Heart left ventricle (tissue), 16 donors: ENCODE measurements around the gene SRRD. TPM values are rescaled to one million over a fixed set of nuclear protein-coding genes. Genes with fewer than 3 reads are reported as not detected.
A peak's percentile ranks its signal among the peaks of the same experiment; 100 is the strongest.

ENCODE experiments used
- ATAC-seq, 4 donors: fragments of 200-7000 bp; cut with Tn5 transposase; one replicate each; pipeline ENCODE4 v1.9.1; 2020 to 2022; ENCODE audit warnings: moderate library complexity in 4 of 4, mild to moderate bottlenecking in 3 of 4, moderate number of reproducible peaks in 1 of 4
- DNase-seq, 5 donors: peaks; one replicate each; pipeline ENCODE4 v3.0.0-alpha.2; 2020
- H3K27ac ChIP-seq, 12 donors: fragments of 200-600 bp; sonication (generic) in 4 of 12; one replicate each; pipeline versions ENCODE4 v1.5.0 to v1.8.0; 2016 to 2022; ENCODE audit warnings: mild to moderate bottlenecking in 2 of 12
- H3K27me3 ChIP-seq, 9 donors: fragments of 200-600 bp; sonication (generic) in 2 of 9; one replicate each; pipeline versions ENCODE4 v1.5.1 to v1.8.0; 2016 to 2022; ENCODE audit warnings: mild to moderate bottlenecking in 3 of 9
- H3K36me3 ChIP-seq, 9 donors: fragments of 200-600 bp; sonication (generic) in 2 of 9; one replicate each; pipeline versions ENCODE4 v1.5.0 to v1.8.0; 2018 to 2022; ENCODE audit warnings: mild to moderate bottlenecking in 2 of 9
- H3K4me1 ChIP-seq, 12 donors: fragments of 200-600 bp; sonication (generic) in 4 of 12; one replicate each; pipeline versions ENCODE4 v1.5.0 to v1.8.0; 2016 to 2022; ENCODE audit warnings: mild to moderate bottlenecking in 3 of 12
- H3K4me3 ChIP-seq, 12 donors: fragments of 200-600 bp; sonication (generic) in 4 of 12; one replicate each; pipeline versions ENCODE4 v1.5.0 to v1.8.0; 2017 to 2022; ENCODE audit warnings: mild to moderate bottlenecking in 9 of 12, moderate library complexity in 4 of 12
- H3K9me3 ChIP-seq, 12 donors: fragments of 200-600 bp; sonication (generic) in 4 of 12; one replicate each; pipeline versions ENCODE4 v1.5.0 to v1.8.0; 2016 to 2022; ENCODE audit warnings: mild to moderate bottlenecking in 1 of 12
- POLR2A ChIP-seq, 2 donors: fragments of 450-650 bp; IDR thresholded peaks; one replicate each; pipeline ENCODE4 v1.6.1; 2017; ENCODE audit warnings: antibody characterized with exemption in 2 of 2, mild to moderate bottlenecking in 2 of 2, moderate library complexity in 2 of 2
- WGBS, 4 donors: extraction: QIAGEN DNeasy Blood & Tissue Kit in 2 of 4; methylation state at CpG; one replicate each; pipeline versions ENCODE4 v1.1.5 to v1.1.7; 2013 to 2018; 5-methylcytosine and 5-hydroxymethylcytosine counted together
- intact Hi-C, 10 donors: fragments of 100-400 bp; cut with DNase I; formaldehyde crosslinking; loops; one replicate each; pipeline versions ENCODE4 v1.11.1 to v1.14.2; 2022
- polyA plus RNA-seq, 2 donors: library from polyadenylated mRNA; stranded (reverse); fragments of 200-250 nt; gene quantifications; one replicate each; pipeline ENCODE4 v1.2.3, GENCODE V29; 2013
- total RNA-seq, 9 donors: library from RNA; depleted of rRNA in 2 of 9; stranded (reverse); fragments of >200 nt in 2 of 9; fragmentation: NEBNext Ultra II Directional in 3 of 9; extraction: Animal tissue kit (Norgen Biotek cat#: 25700) in 3 of 9; gene quantifications; one replicate each; pipeline versions ENCODE4 v1.1.0 to v1.2.4, GENCODE V29; 2016 to 2023
- TF ChIP-seq, protein P1 (sequence below), 12 donors: fragments of 200-600 bp; sonication (generic) in 4 of 12; IDR thresholded peaks; one replicate each; pipeline versions ENCODE4 v1.5.0 to v1.8.0; 2018 to 2022; ENCODE audit warnings: antibody characterized with exemption in 12 of 12, mild to moderate bottlenecking in 5 of 12
- donor health status: ischemic (EF 13 %, LVEDD 7.1; RV severe dilation, severe dysfunction).
- donor health status: healthy with polysubstance abuse.
- donor health status: DM: no; HTN: yes; CAD: no.
- donor health status: DM: no; HTN: no; CAD: no.
- donor health status: ischemic (EF 25% LVEDD 6.9; RV normal size, moderate dysfunction).
- donor health status: ischemic (EF 25% LVEDD 5.7; RV mildly dilated, moderate dysfunction).
- donor health status: healthy.
- donor health status: DM: yes; HTN: yes; CAD: no.
- donor health status: ischemic (EF 35%, LVEDD 5.7; RV mildly dilated, moderate dysfunction).
- donor health status: nonischemic (EF 11% LVEDD 7.7; RV severe dilation, severe dysfunction).
- donor health status: DM: yes; HTN: yes; CAD: no.
- donor health status: PGD.
- donor health status: ischemic (EF 29% LVEDD 5.4; RV normal size, mild dysfunction).
- donor health status: nonischemic (EF 23%, LVEDD 6.1; RV moderate dilation, normal function).

SRRD gene
- total and polyA plus RNA-seq, 11 donors, result 11.3 to 28.9 (median 23.4) TPM

DNA sequence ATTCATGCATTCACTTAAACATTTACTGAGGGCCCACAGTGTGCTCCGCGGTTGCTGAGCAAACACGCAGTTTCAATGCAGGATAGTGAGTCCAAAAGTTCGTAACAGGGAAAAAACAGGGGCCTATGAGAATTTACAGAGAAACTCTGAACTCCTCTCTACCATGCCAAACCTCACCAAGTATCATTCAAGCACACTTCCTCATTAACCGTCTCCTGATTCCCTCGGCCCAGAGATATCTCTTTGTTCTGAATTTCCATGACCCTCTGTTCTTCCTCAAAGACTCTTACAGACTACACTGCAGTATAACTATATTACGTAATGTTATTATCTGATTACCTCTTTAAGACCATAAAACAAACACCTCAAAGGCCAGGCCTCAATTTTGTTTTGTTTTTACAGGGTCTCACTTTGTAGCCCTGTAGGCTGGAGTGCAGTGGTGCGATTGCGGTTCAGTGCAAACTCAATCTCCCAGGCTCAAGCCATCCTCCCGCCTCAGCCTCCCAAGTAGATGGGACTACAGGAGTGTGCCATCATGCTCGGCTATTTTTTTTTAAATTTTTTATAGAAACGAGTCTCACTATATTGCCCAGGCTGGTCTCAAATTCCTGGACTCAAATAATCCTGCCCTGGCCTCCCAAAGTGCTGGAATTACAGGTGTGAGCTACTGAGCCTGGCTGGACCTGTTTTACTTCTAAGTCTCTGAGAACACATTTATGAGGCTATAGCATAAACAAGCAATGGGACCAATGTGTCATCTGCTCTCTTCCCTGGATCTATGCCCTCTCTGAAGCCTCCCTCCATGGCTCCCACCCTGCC, 3.7 kb upstream of the SRRD start:
- TF ChIP-seq POLR2A (IDR thresholded peaks at IDR 0.05), result no peak
- TF ChIP-seq, protein P1, sequence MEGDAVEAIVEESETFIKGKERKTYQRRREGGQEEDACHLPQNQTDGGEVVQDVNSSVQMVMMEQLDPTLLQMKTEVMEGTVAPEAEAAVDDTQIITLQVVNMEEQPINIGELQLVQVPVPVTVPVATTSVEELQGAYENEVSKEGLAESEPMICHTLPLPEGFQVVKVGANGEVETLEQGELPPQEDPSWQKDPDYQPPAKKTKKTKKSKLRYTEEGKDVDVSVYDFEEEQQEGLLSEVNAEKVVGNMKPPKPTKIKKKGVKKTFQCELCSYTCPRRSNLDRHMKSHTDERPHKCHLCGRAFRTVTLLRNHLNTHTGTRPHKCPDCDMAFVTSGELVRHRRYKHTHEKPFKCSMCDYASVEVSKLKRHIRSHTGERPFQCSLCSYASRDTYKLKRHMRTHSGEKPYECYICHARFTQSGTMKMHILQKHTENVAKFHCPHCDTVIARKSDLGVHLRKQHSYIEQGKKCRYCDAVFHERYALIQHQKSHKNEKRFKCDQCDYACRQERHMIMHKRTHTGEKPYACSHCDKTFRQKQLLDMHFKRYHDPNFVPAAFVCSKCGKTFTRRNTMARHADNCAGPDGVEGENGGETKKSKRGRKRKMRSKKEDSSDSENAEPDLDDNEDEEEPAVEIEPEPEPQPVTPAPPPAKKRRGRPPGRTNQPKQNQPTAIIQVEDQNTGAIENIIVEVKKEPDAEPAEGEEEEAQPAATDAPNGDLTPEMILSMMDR (IDR thresholded peaks at IDR 0.05), result no peak
- Histone ChIP-seq H3K9me3 (no peaks in the 10 kb centered on the region), H3K4me3 (peak overlapping the region in 4 of 12 donors; percentile 5 to 39 (median 24)), H3K27ac (peak overlapping the region in 3 of 12 donors; percentile 11 to 63 (median 12)), H3K36me3 (peaks cover 0 to 49% (median 34%) of the 10 kb centered on the region in 9 donors), H3K27me3 (no peaks in the 10 kb centered on the region), H3K4me1 (peaks cover 8 to 56% (median 45%) of the 10 kb centered on the region in 12 donors)
- ATAC-seq, result no peak
- WGBS, 4 donors, result 69 to 71% (median 70%) methylated on average over 12 of the region's 12 CpGs
- no peak for DNase-seq
- intact Hi-C loops, result no loop called here

- TF ChIP-seq, protein P1 (IDR thresholded peaks at IDR 0.05), result no peak
- no peak for TF ChIP-seq POLR2A (IDR thresholded peaks at IDR 0.05)
These were observed 3.1 kb upstream of the SRRD start for GRCh38 chr22:26480611-26480932.

DNA sequence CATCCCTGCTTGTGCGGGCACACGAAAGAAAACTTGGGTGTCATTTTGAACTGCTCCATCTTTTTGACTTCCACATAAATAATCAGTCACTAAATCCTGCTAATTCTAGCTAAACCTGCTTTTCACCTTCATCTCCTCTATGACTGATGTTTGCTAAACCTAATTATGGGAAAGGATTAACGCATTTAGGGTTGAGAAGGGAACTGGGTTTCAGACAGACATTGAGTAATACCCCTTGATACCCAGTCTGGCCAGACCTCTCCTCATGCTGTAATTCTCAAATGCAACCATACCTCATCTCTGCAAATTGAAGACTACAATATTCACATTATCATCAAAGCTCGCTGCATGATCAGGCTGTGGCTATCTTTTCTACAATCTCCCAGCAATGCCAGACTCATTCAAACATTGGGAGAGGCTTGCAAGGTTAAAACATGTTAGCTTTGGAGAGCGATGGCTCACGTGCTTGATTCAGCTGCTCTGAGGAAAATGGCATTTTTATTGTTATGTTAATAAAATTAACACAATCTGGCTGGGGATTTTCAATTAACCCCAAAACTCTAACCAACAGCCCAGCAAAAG, 2.5 kb upstream of the SRRD start:
- H3K27ac ChIP-seq, result peak overlapping the region in 1 of 12 donors; percentile 29
- DNase-seq (no peak), ATAC-seq (no peak)
- peaks cover 9 to 68% (median 50%) of the 10 kb centered on the region in 12 donors for H3K4me1 ChIP-seq
- H3K27me3 ChIP-seq, result no peaks in the 10 kb centered on the region
- no peaks in the 10 kb centered on the region for H3K9me3 ChIP-seq
- intact Hi-C loops, result no loop called here
- H3K36me3 ChIP-seq, result peaks cover 0 to 44% (median 23%) of the 10 kb centered on the region in 9 donors
- H3K4me3 ChIP-seq, result no peak overlapping the region
- no peak for TF ChIP-seq POLR2A (IDR thresholded peaks at IDR 0.05)
- TF ChIP-seq, protein P1 (IDR thresholded peaks at IDR 0.05), result no peak
- WGBS, 4 donors, result 70 to 76% (median 76%) methylated on average over 6 of the region's 6 CpGs

More at GRCh38 chr22:26480611-26480932, 3.1 kb upstream of the SRRD start:
- ATAC-seq (no peak), DNase-seq (no peak)
- intact Hi-C loops, result no loop called here
- H3K27me3 ChIP-seq, result no peaks in the 10 kb centered on the region
- H3K9me3 ChIP-seq, result no peaks in the 10 kb centered on the region
- WGBS, 4 donors, result 83 to 88% (median 87%) methylated on average over 2 of the region's 2 CpGs
- H3K27ac ChIP-seq, result no peak overlapping the region
- no peak overlapping the region for H3K4me3 ChIP-seq
- peaks cover 0 to 44% (median 29%) of the 10 kb centered on the region in 9 donors for H3K36me3 ChIP-seq
- peaks cover 9 to 62% (median 49%) of the 10 kb centered on the region in 12 donors for H3K4me1 ChIP-seq

GRCh38 chr22:26481694-26482093, 2.0 kb upstream of the SRRD start:
- TF ChIP-seq, protein P1 (IDR thresholded peaks at IDR 0.05), result no peak
- TF ChIP-seq POLR2A (IDR thresholded peaks at IDR 0.05), result no peak
- ATAC-seq, result no peak
- 83 to 88% (median 83%) methylated on average over 4 of the region's 4 CpGs for WGBS, 4 donors
- no peak for DNase-seq
- no peaks in the 10 kb centered on the region for H3K9me3 ChIP-seq
- peaks cover 9 to 68% (median 50%) of the 10 kb centered on the region in 12 donors for H3K4me1 ChIP-seq
- no peak overlapping the region for H3K4me3 ChIP-seq
- peaks cover 0 to 43% (median 18%) of the 10 kb centered on the region in 9 donors for H3K36me3 ChIP-seq
- no peaks in the 10 kb centered on the region for H3K27me3 ChIP-seq
- intact Hi-C loops, result no loop called here
- H3K27ac ChIP-seq, result peak overlapping the region in 1 of 12 donors; percentile 29
